ENCODE data around the gene SGTA. TPM values are rescaled to one million over a fixed set of nuclear protein-coding genes. Genes with fewer than 3 reads are reported as not detected.
A peak's percentile ranks its signal among the peaks of the same experiment; 100 is the strongest.

Gene SGTA
- total and polyA plus RNA-seq, 8 donors, result 39.2 to 56.9 (median 46.7) TPM

DNA sequence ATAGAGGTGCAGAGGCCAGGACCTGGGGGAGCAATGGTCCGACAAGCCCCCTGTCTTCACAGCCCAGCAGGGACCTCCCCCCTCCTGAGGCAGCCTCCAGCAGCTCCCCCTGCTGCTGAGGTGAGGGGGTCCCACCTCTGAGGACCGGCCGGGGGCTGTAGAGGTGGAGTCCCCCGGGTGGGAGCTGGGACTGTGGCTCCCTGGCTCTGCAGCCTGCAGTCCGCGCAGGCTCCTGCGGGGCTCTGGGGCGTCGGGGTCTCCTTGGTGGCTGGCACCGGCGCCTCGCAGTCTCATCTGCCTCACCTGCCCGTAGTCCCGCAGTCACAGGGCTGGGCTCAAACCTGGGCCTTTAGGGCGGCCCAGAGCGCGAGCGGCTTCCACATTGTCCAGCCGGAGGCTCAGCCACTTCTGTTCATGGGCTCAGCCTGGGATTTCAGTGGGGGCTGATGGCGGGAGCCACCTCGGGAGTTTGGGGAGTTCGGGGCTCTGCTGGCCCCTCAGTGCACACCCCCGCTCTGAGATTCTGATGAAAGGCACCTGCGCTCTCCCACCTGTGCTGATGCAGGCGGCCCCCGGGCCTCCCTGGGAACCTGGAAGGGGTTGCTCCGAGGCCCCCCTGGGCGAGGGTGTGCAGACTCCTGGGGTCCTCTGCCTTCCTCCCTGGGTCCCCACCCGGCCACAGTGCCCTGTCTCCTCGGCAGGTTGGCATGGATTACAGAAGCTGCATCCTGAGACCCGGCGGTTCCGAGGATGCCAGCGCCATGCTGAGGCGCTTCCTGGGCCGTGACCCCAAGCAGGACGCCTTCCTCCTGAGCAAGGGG is 29.6 kb upstream of the SGTA start:
- intact Hi-C loops (cut with DNase I), result no loop called here
- no peak overlapping the region for H3K4me3 ChIP-seq
- DNase-seq (peak in 1 of 4 donors; percentile 66), ATAC-seq (no peak)
- no peaks in the 10 kb centered on the region for H3K4me1 ChIP-seq
- H3K27me3 ChIP-seq, result no peaks in the 10 kb centered on the region
- no peak overlapping the region for H3K27ac ChIP-seq
- no peaks in the 10 kb centered on the region for H3K9me3 ChIP-seq
- H3K36me3 ChIP-seq, result peaks cover 0 to 68% of the 10 kb centered on the region in 2 donors
- TF ChIP-seq, protein P1, sequence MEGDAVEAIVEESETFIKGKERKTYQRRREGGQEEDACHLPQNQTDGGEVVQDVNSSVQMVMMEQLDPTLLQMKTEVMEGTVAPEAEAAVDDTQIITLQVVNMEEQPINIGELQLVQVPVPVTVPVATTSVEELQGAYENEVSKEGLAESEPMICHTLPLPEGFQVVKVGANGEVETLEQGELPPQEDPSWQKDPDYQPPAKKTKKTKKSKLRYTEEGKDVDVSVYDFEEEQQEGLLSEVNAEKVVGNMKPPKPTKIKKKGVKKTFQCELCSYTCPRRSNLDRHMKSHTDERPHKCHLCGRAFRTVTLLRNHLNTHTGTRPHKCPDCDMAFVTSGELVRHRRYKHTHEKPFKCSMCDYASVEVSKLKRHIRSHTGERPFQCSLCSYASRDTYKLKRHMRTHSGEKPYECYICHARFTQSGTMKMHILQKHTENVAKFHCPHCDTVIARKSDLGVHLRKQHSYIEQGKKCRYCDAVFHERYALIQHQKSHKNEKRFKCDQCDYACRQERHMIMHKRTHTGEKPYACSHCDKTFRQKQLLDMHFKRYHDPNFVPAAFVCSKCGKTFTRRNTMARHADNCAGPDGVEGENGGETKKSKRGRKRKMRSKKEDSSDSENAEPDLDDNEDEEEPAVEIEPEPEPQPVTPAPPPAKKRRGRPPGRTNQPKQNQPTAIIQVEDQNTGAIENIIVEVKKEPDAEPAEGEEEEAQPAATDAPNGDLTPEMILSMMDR (IDR thresholded peaks at IDR 0.05), result no peak

DNA sequence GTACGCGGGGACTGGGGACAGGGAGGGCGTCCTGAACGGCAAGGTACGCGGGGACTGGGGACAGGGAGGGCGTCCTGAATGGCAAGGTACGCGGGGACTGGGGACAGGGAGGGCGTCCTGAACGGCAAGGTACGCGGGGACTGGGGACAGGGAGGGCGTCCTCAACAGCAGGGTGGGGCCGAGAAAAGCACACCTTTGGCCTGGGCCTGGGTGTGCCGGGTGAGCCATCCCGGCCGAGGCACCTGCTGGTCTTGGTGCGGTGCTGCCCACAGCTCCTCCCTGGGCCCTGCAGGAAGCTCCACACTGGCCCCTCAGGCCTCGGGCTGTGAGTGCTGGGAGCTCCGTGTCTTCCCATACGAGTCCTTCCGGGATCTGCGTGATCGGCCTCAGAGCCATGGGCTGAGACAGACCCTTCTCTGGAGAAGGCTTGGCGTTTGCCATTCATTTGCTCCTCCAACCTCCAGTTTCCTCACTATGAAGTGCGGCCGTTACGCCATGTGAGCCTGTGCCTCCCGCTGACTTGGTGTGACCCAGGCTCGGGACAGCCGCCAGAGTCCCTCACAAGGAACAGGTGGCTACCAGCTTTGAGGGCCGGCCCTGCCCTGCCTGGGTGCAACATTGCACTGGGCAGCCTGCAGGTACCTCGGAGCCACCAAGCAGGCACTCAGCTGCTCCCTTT is 28.8 kb upstream of the SGTA start:
- TF ChIP-seq, protein P1 (IDR thresholded peaks at IDR 0.05), result no peak
- Histone ChIP-seq H3K9me3 (no peaks in the 10 kb centered on the region), H3K27me3 (no peaks in the 10 kb centered on the region), H3K4me1 (no peaks in the 10 kb centered on the region), H3K36me3 (peaks cover 0 to 75% of the 10 kb centered on the region in 2 donors), H3K4me3 (no peak overlapping the region), H3K27ac (no peak overlapping the region)
- DNase-seq (peak in 1 of 4 donors; percentile 66), ATAC-seq (no peak)
- intact Hi-C loops (cut with DNase I), result no loop called here

DNA sequence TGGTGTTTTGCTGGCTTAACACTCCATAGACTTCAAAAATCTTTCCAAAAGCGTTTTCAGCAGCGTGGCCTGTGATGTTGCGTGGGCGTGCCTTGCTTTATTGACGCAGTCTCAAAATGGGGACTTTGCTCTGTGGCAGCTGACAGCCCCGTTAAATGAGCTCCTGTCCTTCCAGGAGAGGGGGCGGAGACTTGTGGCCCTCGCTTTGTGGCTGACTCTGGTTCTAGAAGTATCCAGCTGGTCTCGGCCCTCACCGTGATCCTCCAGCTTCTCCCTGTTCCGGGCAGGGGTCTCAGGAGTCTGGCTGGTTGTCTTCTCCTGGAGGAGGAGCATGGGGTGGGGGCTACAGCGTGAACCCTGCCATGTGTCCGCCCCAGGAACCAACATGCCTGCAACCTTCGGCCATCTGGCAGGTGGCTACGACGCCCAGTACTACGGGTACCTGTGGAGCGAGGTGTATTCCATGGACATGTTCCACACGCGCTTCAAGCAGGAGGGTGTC is 28.2 kb upstream of the SGTA start:
- no peaks in the 10 kb centered on the region for H3K4me1 ChIP-seq
- H3K4me3 ChIP-seq, result no peak overlapping the region
- intact Hi-C loops (cut with DNase I), result no loop called here
- no peaks in the 10 kb centered on the region for H3K9me3 ChIP-seq
- H3K36me3 ChIP-seq, result peaks cover 0 to 81% of the 10 kb centered on the region in 2 donors
- ATAC-seq (no peak), DNase-seq (peak in 1 of 4 donors; percentile 38)
- TF ChIP-seq, protein P1 (IDR thresholded peaks at IDR 0.05), result no peak
- H3K27me3 ChIP-seq, result no peaks in the 10 kb centered on the region
- H3K27ac ChIP-seq, result no peak overlapping the region

DNA sequence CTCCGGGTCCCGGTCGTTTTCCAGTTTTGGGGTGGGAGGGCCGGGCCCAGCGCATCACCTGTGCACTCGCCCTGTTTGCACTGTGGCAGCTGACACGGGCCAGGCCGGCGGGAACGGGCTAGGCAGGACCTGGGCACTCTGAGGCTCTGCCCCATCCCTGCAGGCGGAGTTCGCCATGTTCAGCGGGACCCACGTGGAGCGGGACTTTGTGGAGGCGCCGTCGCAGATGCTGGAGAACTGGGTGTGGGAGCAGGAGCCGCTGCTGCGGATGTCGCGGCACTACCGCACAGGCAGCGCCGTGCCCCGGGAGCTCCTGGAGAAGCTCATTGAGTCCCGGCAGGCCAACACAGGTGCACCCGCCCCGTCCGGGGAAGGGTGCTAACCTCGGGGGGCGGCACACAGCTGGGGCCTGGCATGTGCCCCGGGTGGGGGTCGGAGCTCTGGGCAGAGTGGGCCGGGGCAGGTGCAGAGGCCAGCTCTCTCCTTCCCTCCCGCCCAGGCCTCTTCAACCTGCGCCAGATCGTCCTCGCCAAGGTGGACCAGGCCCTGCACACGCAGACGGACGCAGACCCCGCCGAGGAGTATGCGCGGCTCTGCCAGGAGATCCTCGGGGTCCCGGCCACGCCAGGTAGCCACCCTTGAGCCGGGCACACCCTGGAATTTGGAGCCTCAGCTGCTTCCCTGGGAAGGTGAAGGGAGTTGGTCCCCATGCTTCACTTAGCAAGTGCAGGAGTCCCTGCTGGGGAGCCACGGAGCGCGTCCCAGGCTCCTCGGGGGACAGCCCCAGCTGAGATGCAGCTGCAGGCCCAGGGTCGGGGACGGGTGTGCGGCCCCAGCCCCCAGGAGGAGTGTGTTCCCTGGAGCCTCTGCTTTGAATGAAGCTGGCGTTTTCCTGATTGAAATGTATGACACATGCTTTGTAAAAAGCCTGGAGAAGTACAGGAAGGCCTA is 27.3 kb upstream of the SGTA start:
- ATAC-seq (no peak), DNase-seq (peak in 1 of 4 donors; percentile 80)
- H3K9me3 ChIP-seq, result no peaks in the 10 kb centered on the region
- H3K36me3 ChIP-seq, result peaks cover 0 to 89% of the 10 kb centered on the region in 2 donors
- H3K27me3 ChIP-seq, result no peaks in the 10 kb centered on the region
- H3K4me3 ChIP-seq, result no peak overlapping the region
- H3K4me1 ChIP-seq, result no peaks in the 10 kb centered on the region
- H3K27ac ChIP-seq, result no peak overlapping the region
- intact Hi-C loops (cut with DNase I), result no loop called here
- TF ChIP-seq, protein P1 (IDR thresholded peaks at IDR 0.05), result no peak
